ENCODE results near the gene EFNA2. TPM values are rescaled to one million over a fixed set of nuclear protein-coding genes. Genes with fewer than 3 reads are reported as not detected.
"Not testable (repeated sequence)": the region's sequence is repeated elsewhere in the genome, so short reads cannot be mapped to it uniquely, and the experiment has no call there.

EFNA2 gene
- total and polyA plus RNA-seq, 8 donors, result 0.15 to 21.1 (median 0.55) TPM; not detected in 5

DNA sequence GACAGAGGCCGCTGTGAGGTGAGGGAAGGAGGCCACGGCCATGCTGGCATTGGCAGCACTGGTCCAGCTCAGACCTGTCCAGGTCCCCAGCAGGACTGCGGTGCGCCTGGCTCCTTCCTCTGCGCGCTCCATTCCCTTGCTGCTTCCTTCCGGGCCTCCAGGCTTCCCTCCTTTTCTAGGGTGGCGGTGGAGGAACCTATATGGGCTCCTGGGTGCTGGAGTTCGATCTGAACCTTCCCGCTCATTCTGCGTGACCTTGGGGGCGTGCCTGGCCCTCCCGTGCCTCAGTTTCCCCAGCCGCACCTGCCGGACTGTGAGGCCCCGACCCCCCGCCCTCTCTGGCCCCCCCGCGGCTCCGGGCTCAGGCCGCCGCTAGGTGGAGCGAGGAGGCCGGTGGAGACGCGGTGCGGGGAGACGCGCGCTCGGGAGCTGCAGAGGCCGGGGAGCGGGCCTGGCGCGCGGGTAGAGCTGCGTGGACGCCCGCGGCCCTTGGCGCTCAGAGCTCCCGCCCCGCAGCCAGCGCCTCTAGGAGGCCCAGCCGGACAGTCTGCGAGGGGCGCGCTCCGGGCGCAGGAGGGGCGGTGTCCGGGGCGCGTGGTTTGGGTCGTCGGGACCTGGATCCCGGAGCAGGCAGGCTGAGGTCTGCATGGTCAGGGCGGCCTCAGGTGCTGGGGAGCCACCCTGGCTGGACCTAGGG, 29.9 kb downstream of the EFNA2 start:
- Histone ChIP-seq H3K27ac (no peak overlapping the region), H3K27me3 (peaks cover 0 to 98% (median 65%) of the 10 kb centered on the region in 3 donors), H3K36me3 (no peaks in the 10 kb centered on the region), H3K4me1 (peaks cover 8 to 18% (median 14%) of the 10 kb centered on the region in 4 donors), H3K4me3 (peak overlapping the region; percentile 13 to 43 (median 30)), H3K9me3 (no peaks in the 10 kb centered on the region)
- intact Hi-C loops (cut with DNase I; ENCODE audit: low total_unique reads), result no loop called here
- peak; percentile 63 to 84 for DNase-seq
- 7 to 14% (median 11%) methylated on average over 17 to 58 of the region's 58 CpGs for WGBS, 5 donors
- TF ChIP-seq, protein P1, sequence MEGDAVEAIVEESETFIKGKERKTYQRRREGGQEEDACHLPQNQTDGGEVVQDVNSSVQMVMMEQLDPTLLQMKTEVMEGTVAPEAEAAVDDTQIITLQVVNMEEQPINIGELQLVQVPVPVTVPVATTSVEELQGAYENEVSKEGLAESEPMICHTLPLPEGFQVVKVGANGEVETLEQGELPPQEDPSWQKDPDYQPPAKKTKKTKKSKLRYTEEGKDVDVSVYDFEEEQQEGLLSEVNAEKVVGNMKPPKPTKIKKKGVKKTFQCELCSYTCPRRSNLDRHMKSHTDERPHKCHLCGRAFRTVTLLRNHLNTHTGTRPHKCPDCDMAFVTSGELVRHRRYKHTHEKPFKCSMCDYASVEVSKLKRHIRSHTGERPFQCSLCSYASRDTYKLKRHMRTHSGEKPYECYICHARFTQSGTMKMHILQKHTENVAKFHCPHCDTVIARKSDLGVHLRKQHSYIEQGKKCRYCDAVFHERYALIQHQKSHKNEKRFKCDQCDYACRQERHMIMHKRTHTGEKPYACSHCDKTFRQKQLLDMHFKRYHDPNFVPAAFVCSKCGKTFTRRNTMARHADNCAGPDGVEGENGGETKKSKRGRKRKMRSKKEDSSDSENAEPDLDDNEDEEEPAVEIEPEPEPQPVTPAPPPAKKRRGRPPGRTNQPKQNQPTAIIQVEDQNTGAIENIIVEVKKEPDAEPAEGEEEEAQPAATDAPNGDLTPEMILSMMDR (IDR thresholded peaks at IDR 0.05), result peak in 4 of 7 experiments; percentile 38 to 72 (median 48)
- TF ChIP-seq POLR2A (IDR thresholded peaks at IDR 0.05), result no peak
- no peak for TF ChIP-seq POLR2AphosphoS5 (IDR thresholded peaks at IDR 0.05)
- no peak for TF ChIP-seq EP300 (IDR thresholded peaks at IDR 0.05)

DNA sequence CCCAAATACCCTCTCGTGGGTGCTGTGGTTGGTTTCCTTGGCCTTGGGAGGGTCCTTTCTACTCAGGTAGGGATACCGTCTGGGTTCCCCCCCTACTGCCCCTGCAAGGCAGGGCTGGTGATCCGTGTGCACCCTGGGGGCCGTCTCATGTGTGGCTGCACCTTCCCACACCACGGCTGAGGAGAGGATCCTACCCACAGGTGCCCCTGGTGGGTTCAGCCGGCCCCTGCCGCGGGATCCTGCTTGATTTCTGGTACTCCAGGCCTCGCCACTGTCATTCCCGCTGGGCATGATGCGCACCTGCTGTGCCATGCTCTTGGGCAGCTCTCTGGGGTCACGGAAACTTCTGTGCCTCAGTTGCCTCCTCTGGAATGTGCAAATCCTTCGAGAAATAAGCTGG, 30.8 kb downstream of the EFNA2 start:
- Histone ChIP-seq H3K4me3 (no peak overlapping the region), H3K9me3 (no peaks in the 10 kb centered on the region), H3K27ac (no peak overlapping the region), H3K27me3 (peaks cover 0 to 96% (median 64%) of the 10 kb centered on the region in 3 donors), H3K36me3 (no peaks in the 10 kb centered on the region), H3K4me1 (peaks cover 8 to 18% (median 14%) of the 10 kb centered on the region in 4 donors)
- DNase-seq, result no peak
- intact Hi-C loops (cut with DNase I; ENCODE audit: low total_unique reads), result no loop called here
- WGBS, 5 donors, result 73 to 80% (median 75%) methylated on average over 11 to 13 of the region's 13 CpGs
- no peak for TF ChIP-seq POLR2A (IDR thresholded peaks at IDR 0.05)
- TF ChIP-seq, protein P1 (IDR thresholded peaks at IDR 0.05), result no peak
- TF ChIP-seq EP300 (IDR thresholded peaks at IDR 0.05), result no peak
- no peak for TF ChIP-seq POLR2AphosphoS5 (IDR thresholded peaks at IDR 0.05)

DNA sequence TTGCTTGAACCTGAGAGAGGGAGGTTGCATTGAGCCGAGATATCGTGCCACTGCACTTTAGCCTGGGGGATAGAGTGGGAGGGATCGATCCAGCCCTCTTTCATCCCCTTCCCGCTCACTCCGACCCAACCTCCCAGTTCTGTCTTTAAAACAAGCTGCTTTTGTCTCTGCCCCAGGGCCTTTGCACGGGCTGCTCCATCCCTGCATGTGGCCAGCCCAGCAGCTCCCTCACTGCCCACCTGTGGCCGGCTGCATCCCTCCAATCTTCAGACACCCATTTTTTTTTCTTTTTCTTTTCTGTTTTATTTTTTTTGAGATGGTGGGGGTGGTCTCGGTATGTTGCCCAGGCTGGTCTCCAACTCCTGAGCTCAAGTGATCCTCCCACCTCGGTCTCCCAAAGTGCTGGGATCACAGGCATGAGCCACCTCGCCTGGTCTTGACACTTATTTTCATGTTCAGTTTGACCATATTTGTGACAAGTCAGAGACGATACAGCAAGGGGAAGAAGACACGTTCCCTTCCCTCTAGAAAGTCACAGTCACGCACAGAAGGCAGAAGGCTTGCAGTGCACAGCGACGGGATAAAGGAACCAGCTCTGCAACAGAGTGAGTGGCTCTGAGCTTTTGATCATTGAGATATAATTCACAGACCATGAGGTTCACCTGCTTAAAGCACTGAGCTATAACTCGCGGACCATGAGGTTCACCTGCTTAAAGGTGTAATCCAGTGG, 31.8 kb downstream of the EFNA2 start:
- H3K4me1 ChIP-seq, result peaks cover 8 to 18% (median 14%) of the 10 kb centered on the region in 4 donors
- WGBS, 5 donors, result 67 to 73% (median 70%) methylated on average over 17 of the region's 17 CpGs
- no peak for TF ChIP-seq EP300 (IDR thresholded peaks at IDR 0.05)
- TF ChIP-seq POLR2AphosphoS5 (IDR thresholded peaks at IDR 0.05), result no peak
- no peak for TF ChIP-seq POLR2A (IDR thresholded peaks at IDR 0.05)
- TF ChIP-seq, protein P1 (IDR thresholded peaks at IDR 0.05), result no peak
- no peak for DNase-seq
- H3K4me3 ChIP-seq, result no peak overlapping the region
- H3K36me3 ChIP-seq, result no peaks in the 10 kb centered on the region
- intact Hi-C loops (cut with DNase I; ENCODE audit: low total_unique reads), result no loop called here
- no peaks in the 10 kb centered on the region for H3K9me3 ChIP-seq
- H3K27ac ChIP-seq, result no peak overlapping the region
- peaks cover 0 to 97% (median 71%) of the 10 kb centered on the region in 3 donors for H3K27me3 ChIP-seq

DNA sequence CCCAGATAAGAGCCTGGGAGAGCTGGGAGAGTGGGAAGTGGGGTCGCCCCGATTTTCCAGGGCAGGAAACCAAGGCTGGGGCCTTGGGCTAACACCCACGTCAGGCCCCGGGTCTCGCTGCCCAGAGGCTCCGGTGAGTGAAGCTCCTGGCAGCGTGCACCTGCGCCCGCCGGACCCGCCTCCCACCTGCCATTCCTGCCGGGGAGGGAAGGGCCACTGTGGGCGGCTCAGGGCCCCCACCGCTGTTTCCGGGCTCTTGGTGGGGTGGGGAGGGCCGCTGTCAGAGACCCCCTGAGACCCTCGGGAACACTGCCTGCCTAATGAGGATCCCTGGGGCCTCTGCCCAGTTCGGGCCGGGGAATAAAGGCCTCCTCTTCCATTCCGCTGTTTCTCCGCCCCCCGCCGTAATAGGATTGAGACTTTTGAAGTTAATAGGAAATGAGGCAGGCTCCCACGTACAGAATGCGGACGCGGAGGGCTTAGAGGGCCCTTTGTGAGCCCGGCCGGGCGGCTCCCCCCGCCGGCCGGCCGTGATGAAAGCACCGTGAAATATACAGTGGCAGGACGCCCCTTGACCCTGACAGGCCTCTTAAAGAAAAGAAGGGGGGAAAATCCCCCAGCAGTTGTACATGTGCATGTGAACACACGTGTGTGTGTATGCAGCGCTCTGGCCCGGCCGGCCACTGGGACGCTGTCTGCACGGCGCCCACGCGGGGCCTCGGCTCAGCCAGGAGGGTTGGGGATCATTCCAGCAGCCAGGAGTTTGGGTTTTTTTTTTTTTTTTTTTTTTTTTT, 33.2 kb downstream of the EFNA2 start:
- 36 to 56% (median 50%) methylated on average over 40 to 46 of the region's 46 CpGs for WGBS, 5 donors
- H3K9me3 ChIP-seq, result no peaks in the 10 kb centered on the region
- no peak overlapping the region for H3K27ac ChIP-seq
- intact Hi-C loops (cut with DNase I; ENCODE audit: low total_unique reads), result no loop called here
- peaks cover 8 to 11% (median 10%) of the 10 kb centered on the region in 4 donors for H3K4me1 ChIP-seq
- TF ChIP-seq POLR2AphosphoS5 (IDR thresholded peaks at IDR 0.05), result no peak
- no peak for TF ChIP-seq EP300 (IDR thresholded peaks at IDR 0.05)
- peaks cover 0 to 97% (median 71%) of the 10 kb centered on the region in 3 donors for H3K27me3 ChIP-seq
- no peak for DNase-seq
- H3K4me3 ChIP-seq, result no peak overlapping the region
- no peaks in the 10 kb centered on the region for H3K36me3 ChIP-seq

DNA sequence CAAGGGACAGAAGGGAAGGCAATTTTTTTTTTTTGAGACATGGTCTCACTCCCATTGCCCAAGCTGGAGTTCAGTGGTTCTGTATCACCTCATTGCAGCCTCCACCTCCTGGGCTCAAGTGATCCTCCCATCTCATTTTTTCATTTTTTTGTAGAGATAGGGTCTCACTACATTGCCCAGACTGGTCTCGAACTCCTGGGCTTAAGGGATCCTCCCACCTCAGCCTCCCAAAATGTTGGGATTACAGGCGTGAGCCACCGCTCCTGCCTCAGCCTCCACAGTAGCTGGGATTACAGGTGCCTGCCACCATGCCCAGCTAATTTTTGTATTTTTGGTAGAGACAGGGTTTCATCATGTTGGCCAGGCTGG, 34.6 kb downstream of the EFNA2 start:
- H3K27me3 ChIP-seq, result peaks cover 0 to 97% (median 69%) of the 10 kb centered on the region in 3 donors
- H3K4me3 ChIP-seq; DNase-seq; H3K36me3 ChIP-seq; H3K27ac ChIP-seq; H3K9me3 ChIP-seq; intact Hi-C loops (cut with DNase I; ENCODE audit: low total_unique reads): not testable (repeated sequence)
- peaks cover 14 to 20% (median 18%) of the 10 kb centered on the region in 4 donors for H3K4me1 ChIP-seq
- 86 to 94% (median 91%) methylated on average over 3 of the region's 3 CpGs for WGBS, 5 donors

Data from stomach (tissue), 9 donors.